ENCODE data around the gene PIEZO1. TPM values are rescaled to one million over a fixed set of nuclear protein-coding genes. Genes with fewer than 3 reads are reported as not detected.

PIEZO1 gene
- polyA plus RNA-seq, 2 of the 4 experiments (the other 2 are of a cell fraction) = 26.1 to 84.7 TPM

- no peak for FAIRE-seq
- 92% methylated on average over 12 of the region's 12 CpGs for WGBS (ENCODE audit: missing lambda C conversion rate)
- CTCF ChIA-PET = interaction anchor here (1.5 to 21.2 kb wide), 2 partner anchors 18 to 427 kb away, joined by 6 to 596 read pairs; no protein-coding TSS in a partner anchor
These were observed 44.3 kb downstream of the PIEZO1 start for GRCh38 chr16:88740727-88741055.

DNA sequence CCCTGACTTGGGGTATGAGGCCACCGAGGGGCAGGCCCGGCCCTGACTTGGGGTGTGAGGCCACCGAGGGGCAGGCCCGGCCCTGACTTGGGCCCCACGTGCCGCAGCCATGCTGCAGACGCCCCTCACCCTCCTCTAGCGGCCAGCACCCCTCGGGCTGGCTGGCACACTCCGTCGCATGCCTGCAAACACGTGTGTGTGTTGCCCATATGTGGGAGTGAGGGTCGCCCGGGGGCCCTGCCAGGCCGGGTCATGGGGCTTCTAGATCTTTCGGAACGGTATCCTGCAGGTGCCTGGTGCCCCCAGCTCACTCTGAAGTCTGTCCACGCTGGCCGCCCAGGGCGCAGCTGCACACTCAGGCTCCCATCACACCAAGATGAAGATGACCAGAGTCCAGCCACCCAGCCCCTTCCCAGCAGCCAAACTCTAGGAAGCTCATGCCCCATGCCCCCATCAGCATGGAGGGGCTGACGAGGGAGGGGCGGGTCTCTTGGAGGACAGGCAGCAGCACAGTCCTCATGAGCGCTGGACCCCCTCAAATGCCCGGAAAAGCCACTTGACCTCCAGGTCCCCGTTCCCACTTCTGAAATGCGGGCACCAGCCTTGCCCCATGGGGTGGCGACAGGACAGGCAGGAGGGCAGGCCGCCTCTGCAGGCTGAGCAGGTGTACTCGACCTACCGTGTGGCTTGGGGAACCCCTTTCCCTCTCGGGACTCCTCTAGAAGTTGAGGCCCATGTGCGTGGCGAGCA, 44.9 kb downstream of the PIEZO1 start:
- DNase-seq (ENCODE audit: low read depth in 1 of 2, low spot score in 1 of 2) (no peak), FAIRE-seq (no peak), ATAC-seq (no peak)
- TF ChIP-seq MYC (IDR thresholded peaks at IDR 0.05; ENCODE audit: borderline replicate concordance, low read length) (no peak), SMC3 (IDR thresholded peaks at IDR 0.05) (no peak), ZNF302 (CRISPR knock-in tag; IDR thresholded peaks at IDR 0.05) (no peak), HMGXB4 (CRISPR knock-in tag; IDR thresholded peaks at IDR 0.05; ENCODE audit: borderline replicate concordance) (no peak), RCOR1 (IDR thresholded peaks at IDR 0.05; ENCODE audit: low read depth, low read length) (no peak), NFE2L2 (conservative IDR thresholded peaks at IDR 0.05; ENCODE audit: low read length) (no peak), POLR2AphosphoS2 (conservative IDR thresholded peaks at IDR 0.05; ENCODE audit: low read length) (no peak), FOSL2 (IDR thresholded peaks at IDR 0.05) (no peak), FOSL2 (CRISPR knock-in tag; IDR thresholded peaks at IDR 0.05) (no peak), CTCF (IDR thresholded peaks at IDR 0.05) (no peak), KDM5A (IDR thresholded peaks at IDR 0.05) (no peak), CHD2 (IDR thresholded peaks at IDR 0.05; ENCODE audit: low read length, partially characterized antibody) (no peak), HES2 (IDR thresholded peaks at IDR 0.05) (no peak), JUNB (IDR thresholded peaks at IDR 0.05) (no peak), RAD21 (conservative IDR thresholded peaks at IDR 0.05 in 1 of 2, IDR thresholded peaks at IDR 0.05 in 1 of 2) (no peak), EHF (CRISPR knock-in tag; IDR thresholded peaks at IDR 0.05) (no peak)
- TF ChIP-seq, protein P1, sequence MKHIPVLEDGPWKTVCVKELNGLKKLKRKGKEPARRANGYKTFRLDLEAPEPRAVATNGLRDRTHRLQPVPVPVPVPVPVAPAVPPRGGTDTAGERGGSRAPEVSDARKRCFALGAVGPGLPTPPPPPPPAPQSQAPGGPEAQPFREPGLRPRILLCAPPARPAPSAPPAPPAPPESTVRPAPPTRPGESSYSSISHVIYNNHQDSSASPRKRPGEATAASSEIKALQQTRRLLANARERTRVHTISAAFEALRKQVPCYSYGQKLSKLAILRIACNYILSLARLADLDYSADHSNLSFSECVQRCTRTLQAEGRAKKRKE (CRISPR knock-in tag; IDR thresholded peaks at IDR 0.05; ENCODE audit: low read depth) = no peak
- TF ChIP-seq, protein P2, sequence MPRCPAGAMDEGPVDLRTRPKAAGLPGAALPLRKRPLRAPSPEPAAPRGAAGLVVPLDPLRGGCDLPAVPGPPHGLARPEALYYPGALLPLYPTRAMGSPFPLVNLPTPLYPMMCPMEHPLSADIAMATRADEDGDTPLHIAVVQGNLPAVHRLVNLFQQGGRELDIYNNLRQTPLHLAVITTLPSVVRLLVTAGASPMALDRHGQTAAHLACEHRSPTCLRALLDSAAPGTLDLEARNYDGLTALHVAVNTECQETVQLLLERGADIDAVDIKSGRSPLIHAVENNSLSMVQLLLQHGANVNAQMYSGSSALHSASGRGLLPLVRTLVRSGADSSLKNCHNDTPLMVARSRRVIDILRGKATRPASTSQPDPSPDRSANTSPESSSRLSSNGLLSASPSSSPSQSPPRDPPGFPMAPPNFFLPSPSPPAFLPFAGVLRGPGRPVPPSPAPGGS (IDR thresholded peaks at IDR 0.05) = no peak
- no peak overlapping the region for H3K4me3 ChIP-seq
- WGBS (ENCODE audit: missing lambda C conversion rate) = 91% methylated on average over 22 of the region's 33 CpGs
- ChIA-PET POLR2A (no interaction called here), CTCF (interaction anchor here (1.5 to 21.2 kb wide), 2 partner anchors 18 to 427 kb away, joined by 6 to 596 read pairs; no protein-coding TSS in a partner anchor)
- H3K9me3 ChIP-seq = no peaks in the 10 kb centered on the region
- no peak overlapping the region for H3K27ac ChIP-seq
- H3K4me1 ChIP-seq = peaks cover 4% of the 10 kb centered on the region; the same call in 2 of the 3 replicates
- no peak overlapping the region for H3K4me2 ChIP-seq

More at GRCh38 chr16:88740727-88741055, 44.3 kb downstream of the PIEZO1 start:
- TF ChIP-seq USF2 (IDR thresholded peaks at IDR 0.05) = no peak
- H3K9me3 ChIP-seq = no peaks in the 10 kb centered on the region
- ATAC-seq (no peak), DNase-seq (ENCODE audit: low read depth in 1 of 2, low spot score in 1 of 2) (no peak)
- no peak overlapping the region for H3K4me2 ChIP-seq
- no peak overlapping the region for H3K27ac ChIP-seq
- POLR2A ChIA-PET = no interaction called here
- no peak overlapping the region for H3K4me3 ChIP-seq
- H3K4me1 ChIP-seq = peaks cover 4% of the 10 kb centered on the region; the same call in 2 of the 3 replicates
